ENCODE measurements around the gene DHDH.

GRCh38 chr19:48993175-48994034, 59.9 kb downstream of the DHDH start, which contains the start of the genes GYS1 and RUVBL2:
- TF ChIP-seq CTCF (IDR thresholded peaks at IDR 0.05) (peak; percentile 96 to 99 (median 98)), POLR2A (IDR thresholded peaks at IDR 0.05) (peak; percentile 92)
